CD4-positive, alpha-beta T cell treated with Interleukin-10 for 1 hour (primary cell): ENCODE results near the gene APOC4.
"Not testable (repeated sequence)": the region's sequence is repeated elsewhere in the genome, so short reads cannot be mapped to it uniquely, and the experiment has no call there.

Experiments used
- DNase-seq: peaks from one replicate; pipeline ENCODE4 v3.0.0-alpha.2; 2020

The APOC4 gene

GRCh38 chr19:44924243-44924725, 17.8 kb upstream of the APOC4 start:
- DNase-seq, result no peak

GRCh38 chr19:44925114-44925891, 16.7 kb upstream of the APOC4 start:
- no peak for DNase-seq

- not testable (repeated sequence) for DNase-seq
Observed at GRCh38 chr19:44926245-44927077, 15.6 kb upstream of the APOC4 start.

- DNase-seq, result no peak
Observed at GRCh38 chr19:44927746-44928145, 14.3 kb upstream of the APOC4 start.

- DNase-seq, result no peak
Observed at GRCh38 chr19:44930088-44930487, 11.9 kb upstream of the APOC4 start.

- no peak for DNase-seq
Observed at GRCh38 chr19:44931541-44931940, 10.5 kb upstream of the APOC4 start.

- DNase-seq, result no peak
Observed at GRCh38 chr19:44939668-44940067, 2.4 kb upstream of the APOC4 start.

- no peak for DNase-seq
Observed at GRCh38 chr19:44943801-44944249, 1.8 kb downstream of the APOC4 start.

GRCh38 chr19:44947041-44947581, 5.1 kb downstream of the APOC4 start:
- no peak for DNase-seq

- DNase-seq, result no peak
Observed at GRCh38 chr19:44948237-44948636, 6.2 kb downstream of the APOC4 start.

GRCh38 chr19:44948763-44949374, 6.8 kb downstream of the APOC4 start:
- DNase-seq, result no peak

GRCh38 chr19:44949550-44949949, 7.5 kb downstream of the APOC4 start:
- no peak for DNase-seq

- peak; percentile 82 for DNase-seq
Observed at GRCh38 chr19:44951179-44952159, 9.4 kb downstream of the APOC4 start.

- no peak for DNase-seq
Observed at GRCh38 chr19:44954278-44954648, 12.2 kb downstream of the APOC4 start.

GRCh38 chr19:44954649-44955504, 12.8 kb downstream of the APOC4 start, which contains the start of gene CLPTM1:
TSS of gene CLPTM1 (plus strand) at chr19:44955380. CDS start at chr19:44955396, 16 bp downstream.
- DNase-seq, result peak; percentile 97

GRCh38 chr19:44955505-44956439, 13.7 kb downstream of the APOC4 start:
- DNase-seq, result no peak

GRCh38 chr19:44957526-44957925, 15.5 kb downstream of the APOC4 start:
- DNase-seq, result no peak

GRCh38 chr19:44958090-44958489, 16.1 kb downstream of the APOC4 start:
- DNase-seq, result no peak

- DNase-seq, result no peak
Observed at GRCh38 chr19:44959691-44960090, 17.7 kb downstream of the APOC4 start.
